Hippocampal formation (tissue), 2 donors: ENCODE data around the gene PRDM16.
A peak's percentile ranks its signal among the peaks of the same experiment; 100 is the strongest.

Experiments
- DNase-seq, 2 donors: peaks; one replicate each; lab custom pipeline; 2025; lab: John Stamatoyannopoulos, UW

PRDM16 gene

DNA sequence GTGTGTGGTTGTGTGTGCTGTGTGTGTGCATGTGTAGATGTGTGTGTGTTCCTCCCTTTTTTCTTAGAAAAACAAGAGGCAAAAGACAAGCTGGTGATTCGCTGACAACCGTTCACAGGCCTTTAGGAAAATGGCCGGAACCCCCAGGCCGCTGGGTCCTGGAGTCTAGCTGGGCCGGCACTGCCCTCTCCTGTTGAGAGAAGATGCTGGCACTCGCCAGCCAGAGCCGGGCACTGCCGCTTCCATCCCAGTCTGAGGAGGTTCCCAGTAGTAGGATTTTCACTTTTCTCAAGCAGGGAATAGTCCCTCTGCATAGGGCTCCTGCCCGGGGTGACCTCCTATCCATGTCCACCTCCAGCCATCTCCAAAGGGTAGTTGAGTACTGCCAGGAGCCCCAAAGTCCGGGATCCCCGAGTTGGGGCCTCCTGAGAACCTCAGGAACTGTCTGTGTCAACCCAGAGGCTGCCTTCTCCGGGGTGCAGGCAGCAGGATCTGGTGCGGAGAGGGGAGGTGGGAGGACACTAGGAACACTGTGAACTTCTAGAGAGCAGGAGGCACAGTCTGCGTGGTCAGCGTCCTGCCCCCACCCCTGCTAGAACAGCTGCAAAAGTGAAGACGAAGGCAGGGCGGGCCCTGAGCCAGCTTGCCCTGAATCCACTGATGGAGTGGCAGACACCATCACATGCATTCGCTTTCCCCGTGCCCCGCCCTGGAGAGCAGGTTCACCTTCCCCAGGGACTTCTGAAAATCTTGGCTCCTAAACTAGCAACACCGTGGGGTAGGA is 341.3 kb downstream of the PRDM16 start:
- peak; percentile 60 to 66 for DNase-seq

DNA sequence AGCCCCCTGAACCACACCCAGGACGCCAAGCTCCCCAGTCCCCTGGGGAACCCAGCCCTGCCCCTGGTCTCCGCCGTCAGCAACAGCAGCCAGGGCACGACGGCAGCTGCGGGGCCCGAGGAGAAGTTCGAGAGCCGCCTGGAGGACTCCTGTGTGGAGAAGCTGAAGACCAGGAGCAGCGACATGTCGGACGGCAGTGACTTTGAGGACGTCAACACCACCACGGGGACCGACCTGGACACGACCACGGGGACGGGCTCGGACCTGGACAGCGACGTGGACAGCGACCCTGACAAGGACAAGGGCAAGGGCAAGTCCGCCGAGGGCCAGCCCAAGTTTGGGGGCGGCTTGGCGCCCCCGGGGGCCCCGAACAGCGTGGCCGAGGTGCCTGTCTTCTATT is 342.8 kb downstream of the PRDM16 start:
- no peak for DNase-seq

DNA sequence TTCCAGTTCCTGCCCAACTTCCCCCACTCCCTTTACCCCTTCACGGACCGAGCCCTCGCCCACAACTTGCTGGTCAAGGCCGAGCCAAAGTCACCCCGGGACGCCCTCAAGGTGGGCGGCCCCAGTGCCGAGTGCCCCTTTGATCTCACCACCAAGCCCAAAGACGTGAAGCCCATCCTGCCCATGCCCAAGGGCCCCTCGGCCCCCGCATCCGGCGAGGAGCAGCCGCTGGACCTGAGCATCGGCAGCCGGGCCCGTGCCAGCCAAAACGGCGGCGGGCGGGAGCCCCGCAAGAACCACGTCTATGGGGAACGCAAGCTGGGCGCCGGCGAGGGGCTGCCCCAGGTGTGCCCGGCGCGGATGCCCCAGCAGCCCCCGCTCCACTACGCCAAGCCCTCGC is 343.4 kb downstream of the PRDM16 start:
- DNase-seq, result no peak

GRCh38 chr1:3413975-3414710 is 345.1 kb downstream of the PRDM16 start:
- DNase-seq, result no peak

DNA sequence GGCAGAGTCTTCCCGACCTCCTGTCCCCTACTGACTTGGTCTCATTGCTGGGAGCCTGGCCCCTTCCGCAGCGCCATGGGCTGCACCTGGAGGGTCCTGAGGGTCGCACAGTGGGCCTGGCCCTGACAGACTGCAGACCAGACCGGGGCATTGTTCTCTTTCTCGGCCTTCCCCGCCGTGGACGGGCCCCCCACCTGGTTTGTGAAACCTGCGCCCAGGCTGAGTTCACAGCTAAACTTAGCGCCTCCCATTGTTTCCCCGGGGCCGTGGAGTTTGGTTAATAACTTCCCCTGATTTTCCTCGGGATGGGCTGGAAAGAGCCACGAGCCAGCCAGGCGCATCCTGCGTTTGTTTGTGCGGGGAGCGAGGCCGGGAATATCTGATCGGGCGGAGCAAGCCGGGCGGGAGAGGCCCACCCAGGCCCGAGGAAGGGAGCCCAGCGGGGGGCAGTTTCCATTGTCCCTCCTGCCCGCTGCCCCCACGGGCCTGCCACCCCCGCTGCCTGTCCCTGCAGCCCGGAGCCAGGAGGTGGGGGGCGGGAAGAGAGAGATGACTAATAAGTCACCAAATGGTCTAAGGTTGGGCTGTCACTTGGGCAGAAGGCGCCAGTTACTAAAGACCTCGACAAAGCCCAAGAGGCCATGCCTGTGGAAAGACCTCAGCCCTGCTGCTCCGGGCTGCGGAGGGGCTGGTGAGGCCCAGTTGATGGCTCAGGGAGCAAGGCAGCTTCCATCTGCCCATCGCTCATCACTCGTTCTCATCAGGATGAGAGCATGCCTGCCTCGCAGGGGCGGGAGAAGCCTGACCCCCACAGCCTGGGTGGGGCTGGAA is 346.5 kb downstream of the PRDM16 start:
- no peak for DNase-seq

GRCh38 chr1:3417082-3417739 is 348.2 kb downstream of the PRDM16 start:
- DNase-seq, result no peak

DNA sequence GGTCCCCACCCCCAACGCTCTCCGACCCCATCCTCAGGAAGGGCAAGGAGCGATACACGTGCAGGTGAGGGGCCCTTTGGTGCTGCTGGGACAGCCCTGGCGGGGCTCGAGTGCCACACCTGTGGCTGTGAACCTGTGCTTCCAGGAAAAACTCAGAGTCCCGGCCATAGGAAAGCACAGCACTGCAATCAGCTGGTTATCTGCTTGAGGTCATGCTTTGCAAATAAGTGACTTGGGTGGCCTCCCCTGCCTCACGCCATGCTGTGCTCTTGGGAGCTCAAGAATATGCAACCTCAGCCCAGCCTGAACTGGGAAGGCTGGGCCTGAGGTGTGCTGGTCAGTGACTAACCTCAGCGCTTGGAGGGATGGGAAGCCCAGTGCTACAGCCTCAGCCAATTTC is 348.9 kb downstream of the PRDM16 start:
- DNase-seq, result no peak

DNA sequence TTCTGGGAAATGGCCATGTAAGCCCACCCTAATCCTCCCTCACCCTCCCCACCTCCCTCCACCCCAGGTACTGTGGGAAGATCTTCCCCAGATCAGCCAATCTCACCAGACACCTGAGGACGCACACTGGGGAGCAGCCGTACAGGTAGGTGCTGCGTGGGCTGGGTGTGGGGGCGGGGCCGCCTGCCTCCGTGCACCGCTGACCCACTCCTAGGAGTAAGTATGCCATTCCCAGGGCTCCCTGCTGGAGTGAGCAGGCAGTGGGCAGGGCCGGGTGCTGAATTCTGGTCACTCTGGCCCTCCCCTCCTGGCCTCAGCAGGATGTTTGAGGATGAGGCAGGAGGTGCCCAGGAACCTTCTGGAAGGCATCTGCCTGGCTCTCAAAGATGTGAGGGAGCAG is 349.6 kb downstream of the PRDM16 start:
- no peak for DNase-seq

GRCh38 chr1:3419415-3420204 is 350.6 kb downstream of the PRDM16 start:
- no peak for DNase-seq

DNA sequence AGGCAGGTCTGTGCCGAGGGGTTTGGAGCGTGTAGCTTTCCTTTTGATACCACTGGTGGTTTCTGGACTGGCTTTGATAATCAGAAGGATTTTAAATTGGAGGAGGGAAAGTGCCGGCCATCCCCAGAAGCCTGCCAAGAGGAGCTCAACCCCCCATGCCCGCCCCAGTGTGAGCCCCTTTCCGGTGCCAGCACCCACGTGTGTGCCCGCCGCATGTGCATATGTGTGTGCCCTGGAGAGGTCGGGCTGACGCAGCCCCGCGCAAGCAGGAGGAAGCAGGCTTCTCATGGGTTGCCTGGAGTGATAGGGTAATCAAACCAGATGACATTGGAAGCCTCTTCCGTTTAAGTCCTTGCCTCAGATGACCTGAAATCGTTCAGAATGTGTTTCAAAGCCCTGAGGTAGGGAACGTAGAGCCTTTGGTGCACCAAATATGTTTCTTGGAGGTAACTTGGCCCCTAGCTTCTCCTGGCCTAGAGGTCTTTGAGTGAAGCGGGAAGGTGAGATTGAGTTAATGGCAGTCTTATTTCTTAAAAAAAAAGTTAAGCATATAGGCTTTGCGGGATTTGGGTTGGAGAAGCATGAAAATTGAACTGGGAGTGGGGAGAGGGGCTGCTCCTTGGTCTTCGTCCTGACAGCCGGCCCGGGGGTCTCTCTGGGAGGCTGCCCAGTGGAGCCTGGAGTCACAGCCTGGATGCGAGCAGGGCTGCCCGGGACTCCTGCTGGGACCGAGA is 351.4 kb downstream of the PRDM16 start:
- DNase-seq, result no peak

DNA sequence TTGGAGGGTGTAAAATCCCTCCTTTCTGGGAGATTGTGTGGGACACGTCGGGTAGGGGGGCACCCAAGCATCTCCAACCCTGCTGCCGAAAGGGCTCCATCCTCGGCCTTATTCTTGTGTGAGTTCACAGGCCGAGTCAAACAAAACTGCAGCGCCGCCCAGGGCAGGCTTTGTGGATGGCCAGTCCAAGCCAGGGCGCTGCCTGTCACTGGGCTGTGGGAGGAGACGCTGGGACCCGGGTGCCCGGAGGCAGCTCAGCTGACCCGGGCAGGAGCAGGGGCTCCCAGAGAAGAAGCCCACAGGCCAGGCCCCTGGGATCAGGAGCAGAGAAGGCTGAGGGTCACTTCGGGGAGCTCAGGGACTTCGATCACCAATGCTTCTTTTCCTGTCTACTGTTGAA is 353.6 kb downstream of the PRDM16 start:
- DNase-seq, result no peak

- peak in 1 of 2 donors; percentile 56 for DNase-seq
Observed at GRCh38 chr1:3423245-3423829, 354.3 kb downstream of the PRDM16 start.

DNA sequence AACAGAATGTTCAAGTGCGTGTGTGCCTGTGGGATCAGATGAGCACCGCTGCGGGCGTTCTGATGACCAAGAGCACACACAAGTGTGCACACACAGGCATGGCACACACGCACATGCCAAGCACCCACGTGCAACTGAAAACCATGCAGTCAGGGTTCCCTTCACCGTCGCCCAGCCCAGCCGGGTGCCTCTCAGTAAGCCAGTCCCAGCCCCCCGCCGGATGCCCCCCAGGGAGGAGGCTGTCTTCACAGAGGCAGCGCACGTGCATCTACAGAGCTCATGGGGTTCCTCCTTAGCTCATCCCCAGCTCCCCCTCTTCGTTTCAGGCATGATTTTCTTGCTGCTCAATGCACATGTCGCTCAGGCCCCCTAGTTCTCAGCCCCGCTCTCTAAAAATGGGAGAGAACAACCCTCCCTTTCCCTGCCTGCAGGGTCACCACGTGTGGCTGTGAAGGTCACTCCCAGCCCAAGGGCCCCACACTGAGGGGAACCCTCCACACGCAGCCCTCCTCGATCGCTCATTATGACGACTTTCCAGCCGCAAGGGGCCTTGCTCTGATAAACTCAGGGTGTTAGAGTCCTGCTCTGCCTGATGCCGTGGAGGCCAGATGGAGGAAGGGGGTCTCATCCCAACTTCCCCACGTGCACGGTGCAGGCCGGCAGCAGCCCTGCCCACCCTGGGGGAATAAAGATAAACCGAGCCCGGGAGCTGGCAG is 355.1 kb downstream of the PRDM16 start:
- DNase-seq, result no peak

- no peak for DNase-seq
Observed at GRCh38 chr1:3425486-3426215, 356.6 kb downstream of the PRDM16 start.

DNA sequence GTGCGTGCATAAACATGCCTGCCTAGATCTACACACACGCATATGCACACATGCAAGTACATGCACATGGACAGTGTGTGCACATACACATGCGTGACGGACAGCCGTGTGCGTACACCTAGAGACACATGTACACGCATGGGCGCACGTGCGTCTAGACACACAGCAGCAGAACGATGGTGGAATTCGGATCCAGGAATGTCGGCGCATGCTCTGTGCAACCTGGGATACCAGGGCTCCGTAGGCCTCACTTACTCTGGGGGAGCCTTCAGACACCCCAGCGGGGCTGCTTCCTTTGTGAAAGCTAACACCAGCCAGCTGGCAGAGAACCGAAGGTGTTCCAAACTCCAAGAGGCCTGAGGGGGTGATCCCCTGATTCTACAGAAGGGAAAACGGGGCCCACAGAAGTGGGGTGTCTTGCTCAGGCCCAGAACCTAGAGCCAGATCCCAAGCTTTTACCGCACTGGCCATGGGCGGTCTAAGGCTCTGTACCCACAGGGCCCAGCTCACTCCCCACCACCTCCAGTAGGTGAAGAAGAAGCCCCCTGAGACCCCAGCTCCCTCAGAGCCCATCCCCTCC is 358.0 kb downstream of the PRDM16 start:
- no peak for DNase-seq

- no peak for DNase-seq
Observed at GRCh38 chr1:3427711-3428704, 359.0 kb downstream of the PRDM16 start.

GRCh38 chr1:3428899-3429298 is 359.9 kb downstream of the PRDM16 start:
- DNase-seq, result no peak
